Activated CD4-positive, alpha-beta T cell treated with anti-CD3 and anti-CD28 coated beads, Interleukin-2, amount 10 ng/mL, durations not matched to agents 7 days and 5 days (primary cell): ENCODE measurements around the gene PRDM8. TPM values are rescaled to one million over a fixed set of nuclear protein-coding genes. Genes with fewer than 3 reads are reported as not detected.

Source experiments
- CTCF ChIA-PET: fragments of 350-600 bp; sonication (Branson Sonifier 250); formaldehyde crosslinking; loops from one replicate; lab custom pipeline; 2021; ENCODE audit warnings: antibody characterized with exemption; lab: Charles Lee
- POLR2A ChIA-PET: fragments of 350-600 bp; sonication (Branson Sonifier 250); formaldehyde crosslinking; loops from one replicate; lab custom pipeline; 2021; ENCODE audit warnings: antibody characterized with exemption; lab: Charles Lee
- DNase-seq: peaks from one replicate; pipeline ENCODE4 v3.0.0-alpha.2; 2020
- H3K27ac Mint-ChIP-seq: one replicate; pipeline ENCODE4 v1.8.0; 2021; ENCODE audit warnings: mild to moderate bottlenecking, moderate library complexity, mixed read lengths
- H3K27me3 Mint-ChIP-seq: one replicate; pipeline ENCODE4 v1.8.0; 2021; ENCODE audit warnings: mixed read lengths
- H3K36me3 Mint-ChIP-seq: one replicate; pipeline ENCODE4 v1.8.0; 2021; ENCODE audit warnings: low read depth, mixed read lengths
- H3K4me1 Mint-ChIP-seq: one replicate; pipeline ENCODE4 v1.8.0; 2021; ENCODE audit warnings: mixed read lengths
- H3K4me3 Mint-ChIP-seq: one replicate; pipeline ENCODE4 v1.8.0; 2021; ENCODE audit warnings: mild to moderate bottlenecking, moderate library complexity, mixed read lengths
- H3K9me3 Mint-ChIP-seq: one replicate; pipeline ENCODE4 v1.8.0; 2021; ENCODE audit warnings: mixed read lengths
- total RNA-seq, 2 experiments: library from RNA; stranded (reverse); gene quantifications; one replicate each; pipeline ENCODE4 v1.2.3, GENCODE V29; 2021

Gene PRDM8
- total RNA-seq, 2 experiments from 2014 or later = 4.8 to 5.2 TPM

GRCh38 chr4:80220711-80221110, 23.4 kb downstream of the PRDM8 start:
- ChIA-PET POLR2A (no interaction called here), CTCF (interaction anchor here (1.0 to 1.5 kb wide), 3 partner anchors 13 to 36 kb away, joined by 3 read pairs; no protein-coding TSS in a partner anchor)
- Mint-ChIP-seq H3K9me3 (no peaks in the 10 kb centered on the region), H3K27ac (no peak overlapping the region), H3K4me1 (no peaks in the 10 kb centered on the region), H3K36me3 (no peaks in the 10 kb centered on the region), H3K4me3 (no peak overlapping the region), H3K27me3 (peaks cover 44% of the 10 kb centered on the region)
- DNase-seq = no peak

- H3K36me3 Mint-ChIP-seq = no peaks in the 10 kb centered on the region
- ChIA-PET POLR2A (no interaction called here), CTCF (interaction anchor here (1.5 kb wide), 1 partner anchor 13 kb away, joined by 3 read pairs; no protein-coding TSS in a partner anchor)
- no peaks in the 10 kb centered on the region for H3K4me1 Mint-ChIP-seq
- no peak overlapping the region for H3K27ac Mint-ChIP-seq
- no peak overlapping the region for H3K4me3 Mint-ChIP-seq
- peaks cover 44% of the 10 kb centered on the region for H3K27me3 Mint-ChIP-seq
- H3K9me3 Mint-ChIP-seq = no peaks in the 10 kb centered on the region
- DNase-seq = no peak
Observed at GRCh38 chr4:80221161-80221560, 23.9 kb downstream of the PRDM8 start.

GRCh38 chr4:80225595-80225994, 28.3 kb downstream of the PRDM8 start:
- Mint-ChIP-seq H3K27me3 (peaks cover 22% of the 10 kb centered on the region), H3K9me3 (no peaks in the 10 kb centered on the region), H3K36me3 (no peaks in the 10 kb centered on the region), H3K27ac (no peak overlapping the region), H3K4me3 (no peak overlapping the region), H3K4me1 (no peaks in the 10 kb centered on the region)
- DNase-seq = no peak
- ChIA-PET POLR2A (no interaction called here), CTCF (no interaction called here)

GRCh38 chr4:80226094-80226493, 28.8 kb downstream of the PRDM8 start:
- no peak for DNase-seq
- H3K4me1 Mint-ChIP-seq = no peaks in the 10 kb centered on the region
- no peaks in the 10 kb centered on the region for H3K36me3 Mint-ChIP-seq
- ChIA-PET CTCF (no interaction called here), POLR2A (no interaction called here)
- no peak overlapping the region for H3K4me3 Mint-ChIP-seq
- H3K9me3 Mint-ChIP-seq = no peaks in the 10 kb centered on the region
- peaks cover 20% of the 10 kb centered on the region for H3K27me3 Mint-ChIP-seq
- no peak overlapping the region for H3K27ac Mint-ChIP-seq

GRCh38 chr4:80228460-80228859, 31.2 kb downstream of the PRDM8 start:
- POLR2A ChIA-PET = no interaction called here
- H3K27me3 Mint-ChIP-seq = peaks cover 16% of the 10 kb centered on the region
- CTCF ChIA-PET = no interaction called here

GRCh38 chr4:80229128-80229527, 31.8 kb downstream of the PRDM8 start:
- ChIA-PET POLR2A (no interaction called here), CTCF (no interaction called here)
- Mint-ChIP-seq H3K27me3 (peaks cover 17% of the 10 kb centered on the region), H3K36me3 (no peaks in the 10 kb centered on the region), H3K27ac (no peak overlapping the region), H3K4me3 (no peak overlapping the region), H3K4me1 (no peaks in the 10 kb centered on the region), H3K9me3 (no peaks in the 10 kb centered on the region)
- DNase-seq = no peak

More at GRCh38 chr4:80228460-80228859, 31.2 kb downstream of the PRDM8 start:
- no peaks in the 10 kb centered on the region for H3K9me3 Mint-ChIP-seq
- no peaks in the 10 kb centered on the region for H3K36me3 Mint-ChIP-seq
- no peak overlapping the region for H3K27ac Mint-ChIP-seq
- no peaks in the 10 kb centered on the region for H3K4me1 Mint-ChIP-seq
- no peak overlapping the region for H3K4me3 Mint-ChIP-seq
- DNase-seq = no peak

GRCh38 chr4:80229590-80229989, 32.3 kb downstream of the PRDM8 start:
- H3K9me3 Mint-ChIP-seq = no peaks in the 10 kb centered on the region
- DNase-seq = no peak
- CTCF ChIA-PET = no interaction called here
- POLR2A ChIA-PET = no interaction called here
- no peaks in the 10 kb centered on the region for H3K4me1 Mint-ChIP-seq
- peaks cover 17% of the 10 kb centered on the region for H3K27me3 Mint-ChIP-seq
- H3K4me3 Mint-ChIP-seq = no peak overlapping the region
- no peaks in the 10 kb centered on the region for H3K36me3 Mint-ChIP-seq
- H3K27ac Mint-ChIP-seq = no peak overlapping the region

GRCh38 chr4:80231180-80231579, 33.9 kb downstream of the PRDM8 start:
- POLR2A ChIA-PET = no interaction called here
- H3K27me3 Mint-ChIP-seq = peaks cover 21% of the 10 kb centered on the region
- H3K36me3 Mint-ChIP-seq = no peaks in the 10 kb centered on the region
- CTCF ChIA-PET = no interaction called here
- no peaks in the 10 kb centered on the region for H3K4me1 Mint-ChIP-seq
- DNase-seq = no peak
- no peak overlapping the region for H3K27ac Mint-ChIP-seq
- no peaks in the 10 kb centered on the region for H3K9me3 Mint-ChIP-seq
- no peak overlapping the region for H3K4me3 Mint-ChIP-seq

- CTCF ChIA-PET = interaction anchor here (0.7 kb wide), 1 partner anchor 519 kb away, joined by 3 read pairs; no protein-coding TSS in a partner anchor
- no peaks in the 10 kb centered on the region for H3K4me1 Mint-ChIP-seq
Observed at GRCh38 chr4:80232707-80233370, 35.5 kb downstream of the PRDM8 start.

GRCh38 chr4:80233390-80233789, 36.1 kb downstream of the PRDM8 start:
- POLR2A ChIA-PET = no interaction called here
- Mint-ChIP-seq H3K4me1 (no peaks in the 10 kb centered on the region), H3K27me3 (peaks cover 19% of the 10 kb centered on the region), H3K27ac (no peak overlapping the region), H3K4me3 (no peak overlapping the region), H3K9me3 (no peaks in the 10 kb centered on the region), H3K36me3 (no peaks in the 10 kb centered on the region)
- DNase-seq = no peak
- CTCF ChIA-PET = no interaction called here

More at GRCh38 chr4:80232707-80233370, 35.5 kb downstream of the PRDM8 start:
- POLR2A ChIA-PET = no interaction called here
- Mint-ChIP-seq H3K27ac (no peak overlapping the region), H3K36me3 (no peaks in the 10 kb centered on the region), H3K9me3 (no peaks in the 10 kb centered on the region), H3K27me3 (peaks cover 21% of the 10 kb centered on the region), H3K4me3 (no peak overlapping the region)
- no peak for DNase-seq

- no peak for DNase-seq
- Mint-ChIP-seq H3K36me3 (no peaks in the 10 kb centered on the region), H3K4me3 (no peak overlapping the region), H3K4me1 (no peaks in the 10 kb centered on the region), H3K27me3 (peaks cover 9% of the 10 kb centered on the region), H3K27ac (no peak overlapping the region), H3K9me3 (no peaks in the 10 kb centered on the region)
- POLR2A ChIA-PET = no interaction called here
- CTCF ChIA-PET = no interaction called here
Observed at GRCh38 chr4:80235451-80235850, 38.1 kb downstream of the PRDM8 start.

- Mint-ChIP-seq H3K27me3 (peaks cover 7% of the 10 kb centered on the region), H3K4me3 (no peak overlapping the region), H3K9me3 (no peaks in the 10 kb centered on the region), H3K36me3 (no peaks in the 10 kb centered on the region), H3K4me1 (no peaks in the 10 kb centered on the region), H3K27ac (no peak overlapping the region)
- CTCF ChIA-PET = no interaction called here
- DNase-seq = no peak
- POLR2A ChIA-PET = no interaction called here
Observed at GRCh38 chr4:80237992-80238391, 40.7 kb downstream of the PRDM8 start.

GRCh38 chr4:80239480-80240150, 42.3 kb downstream of the PRDM8 start:
- ChIA-PET POLR2A (no interaction called here), CTCF (no interaction called here)
- Mint-ChIP-seq H3K4me3 (no peak overlapping the region), H3K27ac (no peak overlapping the region), H3K27me3 (peaks cover 8% of the 10 kb centered on the region), H3K4me1 (no peaks in the 10 kb centered on the region), H3K36me3 (no peaks in the 10 kb centered on the region), H3K9me3 (no peaks in the 10 kb centered on the region)
- DNase-seq = no peak
